Measurements from ENCODE around the gene KLHL6.

DNA sequence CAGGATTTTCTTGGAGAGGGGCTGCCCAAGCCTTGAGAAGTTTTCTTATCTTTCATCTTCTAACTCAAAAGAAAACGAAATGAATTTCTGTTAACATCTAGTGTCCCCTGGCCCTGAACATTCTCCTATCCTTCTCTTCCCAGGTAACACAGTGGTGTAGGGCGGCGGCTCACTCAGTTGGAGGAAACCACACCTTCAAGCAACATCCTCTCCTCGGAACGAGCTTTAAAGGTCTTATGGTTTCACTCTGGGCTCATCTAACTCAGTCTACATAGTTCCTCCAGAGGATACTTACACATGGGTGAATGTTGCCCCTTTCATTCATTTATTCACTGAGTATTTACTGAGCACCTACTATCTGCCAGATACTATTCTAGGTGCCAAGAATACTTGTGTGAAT lies 31.0 kb upstream of the KLHL6 start:
- TF ChIP-seq, protein P1, sequence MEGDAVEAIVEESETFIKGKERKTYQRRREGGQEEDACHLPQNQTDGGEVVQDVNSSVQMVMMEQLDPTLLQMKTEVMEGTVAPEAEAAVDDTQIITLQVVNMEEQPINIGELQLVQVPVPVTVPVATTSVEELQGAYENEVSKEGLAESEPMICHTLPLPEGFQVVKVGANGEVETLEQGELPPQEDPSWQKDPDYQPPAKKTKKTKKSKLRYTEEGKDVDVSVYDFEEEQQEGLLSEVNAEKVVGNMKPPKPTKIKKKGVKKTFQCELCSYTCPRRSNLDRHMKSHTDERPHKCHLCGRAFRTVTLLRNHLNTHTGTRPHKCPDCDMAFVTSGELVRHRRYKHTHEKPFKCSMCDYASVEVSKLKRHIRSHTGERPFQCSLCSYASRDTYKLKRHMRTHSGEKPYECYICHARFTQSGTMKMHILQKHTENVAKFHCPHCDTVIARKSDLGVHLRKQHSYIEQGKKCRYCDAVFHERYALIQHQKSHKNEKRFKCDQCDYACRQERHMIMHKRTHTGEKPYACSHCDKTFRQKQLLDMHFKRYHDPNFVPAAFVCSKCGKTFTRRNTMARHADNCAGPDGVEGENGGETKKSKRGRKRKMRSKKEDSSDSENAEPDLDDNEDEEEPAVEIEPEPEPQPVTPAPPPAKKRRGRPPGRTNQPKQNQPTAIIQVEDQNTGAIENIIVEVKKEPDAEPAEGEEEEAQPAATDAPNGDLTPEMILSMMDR (IDR thresholded peaks at IDR 0.05): no peak
- no peak for TF ChIP-seq POLR2A (IDR thresholded peaks at IDR 0.05)

Measured in thyroid gland (tissue), 4 donors.